IMR-90 (cell line): ENCODE data around the gene CENPI. TPM values are rescaled to one million over a fixed set of nuclear protein-coding genes. Genes with fewer than 3 reads are reported as not detected.
A peak's percentile ranks its signal among the peaks of the same experiment; 100 is the strongest.

Experiments used
- ATAC-seq: fragments of 200-7000 bp; cut with Tn5 transposase; 2 replicates; pipeline ENCODE4 v1.9.1; 2020; ENCODE audit warnings: low read depth, mild to moderate bottlenecking, moderate library complexity
- BruUV-seq: library from RNA; stranded (reverse); fragments of 400-500 nt; replicated peaks from 2 replicates; lab custom pipeline; 2021; lab: Mats Ljungman, UMichigan
- CTCF ChIA-PET: fragments of 300-600 bp; formaldehyde crosslinking; extraction: SDS; loops from one replicate; lab custom pipeline; 2021; ENCODE audit warnings: antibody characterized with exemption; lab: Yijun Ruan, JAX
- POLR2A ChIA-PET: fragments of 300-600 bp; sonication (Branson Sonifier 250); formaldehyde crosslinking; loops from one replicate; lab custom pipeline; 2022; ENCODE audit warnings: antibody characterized with exemption; ENCODE audit not compliant: unreplicated experiment; lab: Charles Lee
- DNase-seq: peaks from one replicate; pipeline ENCODE4 v3.0.0; 2013
- H2AFZ ChIP-seq: replicated peaks from 2 replicates; pipeline ENCODE3; 2013; ENCODE audit warnings: low read length, mild to moderate bottlenecking; ENCODE audit not compliant: poor library complexity
- H2AK5ac ChIP-seq: 2 replicates; pipeline ENCODE4 v1.6.1; 2013; ENCODE audit warnings: low read depth, low read length, inconsistent platforms
- H2AK9ac ChIP-seq: replicated peaks from 2 replicates; pipeline ENCODE3; 2013; ENCODE audit warnings: mild to moderate bottlenecking, low read depth, low read length, moderate library complexity; ENCODE audit not compliant: poor library complexity
- H2BK120ac ChIP-seq: 2 replicates; pipeline ENCODE4 v1.6.1; 2013; ENCODE audit warnings: low read depth, low read length, inconsistent platforms
- H2BK15ac ChIP-seq: 3 replicates; pipeline ENCODE4 v1.6.1; 2013; ENCODE audit warnings: low read depth, low read length, inconsistent platforms
- H2BK20ac ChIP-seq: 2 replicates; pipeline ENCODE4 v1.6.1; 2013; ENCODE audit warnings: low read depth, mild to moderate bottlenecking, inconsistent platforms, low read length, moderate library complexity
- H2BK5ac ChIP-seq: 2 replicates; pipeline ENCODE4 v1.6.1; 2013; ENCODE audit warnings: mild to moderate bottlenecking, low read depth, low read length, inconsistent platforms; ENCODE audit not compliant: poor library complexity, severe bottlenecking
- H3K14ac ChIP-seq: replicated peaks from 2 replicates; pipeline ENCODE4 v1.6.1; 2013; ENCODE audit warnings: low read depth, low read length, inconsistent platforms
- H3K18ac ChIP-seq: 2 replicates; pipeline ENCODE4 v1.6.1; 2013; ENCODE audit warnings: low read depth, low read length, control low read depth
- H3K23ac ChIP-seq: 2 replicates; pipeline ENCODE4 v1.6.1; 2013; ENCODE audit warnings: low read depth, low read length, inconsistent platforms
- H3K27ac ChIP-seq: 2 replicates; pipeline ENCODE4 v1.5.1; 2013; ENCODE audit warnings: mild to moderate bottlenecking, control low read depth, low read length; ENCODE audit not compliant: insufficient read depth
- H3K27me3 ChIP-seq: 2 replicates; pipeline ENCODE4 v1.6.1; 2013; ENCODE audit warnings: low read length; ENCODE audit not compliant: control insufficient read depth, insufficient read depth
- H3K36me3 ChIP-seq: 2 replicates; pipeline ENCODE4 v1.6.1; 2013; ENCODE audit warnings: low read length, mixed read lengths; ENCODE audit not compliant: control insufficient read depth, insufficient read depth
- H3K4ac ChIP-seq: 2 replicates; pipeline ENCODE4 v1.6.1; 2013; ENCODE audit warnings: low read depth, low read length, inconsistent platforms
- H3K4me1 ChIP-seq: 2 replicates; pipeline ENCODE4 v1.6.1; 2013; ENCODE audit warnings: low read length, mixed read lengths; ENCODE audit not compliant: control insufficient read depth, insufficient read depth
- H3K4me2 ChIP-seq: 2 replicates; pipeline ENCODE4 v1.6.1; 2013; ENCODE audit warnings: low read depth, mild to moderate bottlenecking, control low read depth, low read length, moderate library complexity
- H3K4me3 ChIP-seq: 2 replicates; pipeline ENCODE4 v1.5.1; 2013; ENCODE audit warnings: low read depth, mild to moderate bottlenecking, control low read depth, low read length, moderate library complexity; ENCODE audit not compliant: insufficient read depth
- H3K56ac ChIP-seq: 2 replicates; pipeline ENCODE4 v1.6.1; 2013; ENCODE audit warnings: low read length, inconsistent platforms; ENCODE audit not compliant: insufficient read depth; ENCODE audit errors: extremely low read depth
- H3K79me1 ChIP-seq, 2 experiments: 2 replicates each; pipeline ENCODE4 v1.6.1; 2013; ENCODE audit warnings: low read length in 2 of 2, inconsistent platforms in 1 of 2, low read depth in 1 of 2
- H3K9ac ChIP-seq: 2 replicates; pipeline ENCODE4 v1.6.1; 2013; ENCODE audit warnings: low read depth, low read length, control low read depth
- H3K9me1 ChIP-seq: 2 replicates; pipeline ENCODE4 v1.6.1; 2013; ENCODE audit warnings: low read length, inconsistent platforms; ENCODE audit not compliant: insufficient read depth
- H3K9me3 ChIP-seq: 2 replicates; pipeline ENCODE4 v1.6.1; 2013; ENCODE audit warnings: low read length; ENCODE audit not compliant: control insufficient read depth, insufficient read depth
- H4K20me1 ChIP-seq: 2 replicates; pipeline ENCODE4 v1.6.1; 2013; ENCODE audit warnings: low read length, inconsistent platforms; ENCODE audit not compliant: insufficient read depth
- H4K5ac ChIP-seq: 2 replicates; pipeline ENCODE4 v1.6.1; 2013; ENCODE audit warnings: mild to moderate bottlenecking, low read depth, low read length, control low read depth
- H4K8ac ChIP-seq, 2 experiments: 2 replicates each; pipeline ENCODE4 v1.6.1; 2013; ENCODE audit warnings: low read depth in 2 of 2, low read length in 2 of 2, control low read depth in 1 of 2, inconsistent platforms in 1 of 2
- H4K91ac ChIP-seq: 2 replicates; pipeline ENCODE4 v1.6.1; 2013; ENCODE audit warnings: low read depth, low read length, inconsistent platforms; ENCODE audit not compliant: insufficient read depth
- CEBPB ChIP-seq: IDR thresholded peaks from 2 replicates; pipeline ENCODE4 v1.6.1; 2012; ENCODE audit warnings: low read depth, low read length, improper control_type of control experiment
- CHD1 ChIP-seq: IDR thresholded peaks from 2 replicates; pipeline ENCODE4 v1.6.1; 2012; ENCODE audit warnings: low read depth, low read length, improper control_type of control experiment
- CTCF ChIP-seq: conservative IDR thresholded peaks from 2 replicates; pipeline ENCODE4 v1.5.1; 2012; ENCODE audit warnings: mild to moderate bottlenecking, low read depth, low read length, improper control_type of control experiment
- MAFK ChIP-seq: IDR thresholded peaks from 2 replicates; pipeline ENCODE4 v1.6.1; 2012; ENCODE audit warnings: low read depth, low read length, improper control_type of control experiment
- POLR2A ChIP-seq: IDR thresholded peaks from 2 replicates; pipeline ENCODE4 v1.6.1; 2012; ENCODE audit warnings: mild to moderate bottlenecking, low read depth, low read length
- RFX5 ChIP-seq: IDR thresholded peaks from 2 replicates; pipeline ENCODE4 v1.8.0; 2012; ENCODE audit warnings: low read depth, mild to moderate bottlenecking, low read length, moderate library complexity
- USF2 ChIP-seq: fragments of 150-350 bp; IDR thresholded peaks from 2 replicates; pipeline ENCODE4 v1.6.1; 2017; ENCODE audit warnings: mild to moderate bottlenecking, antibody characterized with exemption, low read length, low read depth
- WGBS, 2 experiments: methylation state at CpG; one replicate each; pipeline versions ENCODE4 v1.1.5 to v1.1.7; 2013; ENCODE audit warnings: missing lambda C conversion rate in 2 of 2; ENCODE audit not compliant: insufficient read length in 1 of 2; ENCODE audit errors: extremely low coverage in 2 of 2; 5-methylcytosine and 5-hydroxymethylcytosine counted together
- dilution Hi-C: fragments of 300-500 bp; cut with HindIII; formaldehyde crosslinking; loops from one replicate; pipeline ENCODE4 v1.14.3; 2018; ENCODE audit warnings: low sequenced_read_pairs; ENCODE audit not compliant: unreplicated experiment
- in situ Hi-C: fragments of 300-500 bp; cut with MboI; formaldehyde crosslinking; loops from 3 replicates; pipeline ENCODE4 v1.14.3; 2019; ENCODE audit warnings: low sequenced_read_pairs, inconsistent platforms, mixed read lengths
- intact Hi-C: fragments of 100-400 bp; cut with micrococcal nuclease; formaldehyde crosslinking; loops from 2 replicates; pipeline ENCODE4 v1.10.0; 2022
- polyA plus RNA-seq, 3 experiments: library from polyadenylated mRNA; depleted of rRNA; stranded (reverse); fragments of >200 nt; gene quantifications; 2 replicates each; pipeline ENCODE4 v1.2.3, GENCODE V29; 2012; ENCODE audit warnings: low replicate concordance in 1 of 3
- total RNA-seq: library from RNA; depleted of rRNA; stranded (reverse); fragments of >200 nt; gene quantifications from 2 replicates; pipeline ENCODE4 v1.2.3, GENCODE V29; 2012

Gene CENPI
- total and polyA plus RNA-seq, 2 of the 4 experiments (the other 2 are of a cell fraction), result 5.5 to 24.2 TPM

- H3K9me1 ChIP-seq, result 0 out of 2 replicates have a peak, but pooled peaks cover 2% of the 10 kb centered on the region
- no peak overlapping the region for H3K27ac ChIP-seq
- intact Hi-C loops, result loop anchor here (10.0 kb wide), 1 partner anchor 205 kb away; no protein-coding TSS in a partner anchor
- CTCF ChIA-PET, result no interaction called here
- H2AK5ac ChIP-seq, result peak overlapping the region; percentile 12; the same call in 1 of the 2 replicates
- no TSS peak for BruUV-seq
- no peak overlapping the region for H2BK15ac ChIP-seq
- peak overlapping the region; percentile 34 for H2AFZ ChIP-seq
- H3K27me3 ChIP-seq, result no peaks in the 10 kb centered on the region
- H3K18ac ChIP-seq, result peak overlapping the region; percentile 56
- POLR2A ChIA-PET, result no interaction called here
- no peak overlapping the region for H3K56ac ChIP-seq
- no CpG with 5 or more reads among the region's 8 CpGs for WGBS, 2 experiments
- H2AK9ac ChIP-seq, result peak overlapping the region; percentile 67
- peak overlapping the region; percentile 30; the same call in 1 of the 2 replicates for H3K14ac ChIP-seq
- peak overlapping the region; percentile 72 for H3K4me3 ChIP-seq
- peak overlapping the region; percentile 83 for H3K4me2 ChIP-seq
- no peak for DNase-seq
- no peak overlapping the region for H4K91ac ChIP-seq
- ATAC-seq, result no peak
- no peaks in the 10 kb centered on the region; a peak in 1 of 4 replicates for H3K79me1 ChIP-seq
- dilution Hi-C loops, result no loop called here
- H2BK120ac ChIP-seq, result peak overlapping the region; percentile 2; the same call in 1 of the 2 replicates
- H3K4me1 ChIP-seq, result no peaks in the 10 kb centered on the region
- no peak overlapping the region for H3K23ac ChIP-seq
- H4K8ac ChIP-seq, result no peak overlapping the region
- H3K9ac ChIP-seq, result no peak overlapping the region
- H3K9me3 ChIP-seq, result no peaks in the 10 kb centered on the region
- H3K4ac ChIP-seq, result no peak overlapping the region
- no peaks in the 10 kb centered on the region for H3K36me3 ChIP-seq
- H2BK20ac ChIP-seq, result no peak overlapping the region; the same call in 1 of the 2 replicates
- in situ Hi-C loops, result no loop called here
- no peak overlapping the region for H2BK5ac ChIP-seq
- TF ChIP-seq RFX5 (no peak), USF2 (no peak), CTCF (no peak), POLR2A (no peak), MAFK (no peak), CEBPB (no peak), CHD1 (no peak)
- no peak overlapping the region for H4K5ac ChIP-seq
- H4K20me1 ChIP-seq, result no peaks in the 10 kb centered on the region; the same call in 1 of the 2 replicates
These were observed 18.2 kb upstream of the CENPI start for GRCh38 chrX:101079736-101080270.
